ENCODE measurements around the gene GRAMD1A. TPM values are rescaled to one million over a fixed set of nuclear protein-coding genes. Genes with fewer than 3 reads are reported as not detected.
A peak's percentile ranks its signal among the peaks of the same experiment; 100 is the strongest.

The GRAMD1A gene
- total RNA-seq, 6 experiments from 2014 or later: 10.4 to 34.8 (median 15.4) TPM

DNA sequence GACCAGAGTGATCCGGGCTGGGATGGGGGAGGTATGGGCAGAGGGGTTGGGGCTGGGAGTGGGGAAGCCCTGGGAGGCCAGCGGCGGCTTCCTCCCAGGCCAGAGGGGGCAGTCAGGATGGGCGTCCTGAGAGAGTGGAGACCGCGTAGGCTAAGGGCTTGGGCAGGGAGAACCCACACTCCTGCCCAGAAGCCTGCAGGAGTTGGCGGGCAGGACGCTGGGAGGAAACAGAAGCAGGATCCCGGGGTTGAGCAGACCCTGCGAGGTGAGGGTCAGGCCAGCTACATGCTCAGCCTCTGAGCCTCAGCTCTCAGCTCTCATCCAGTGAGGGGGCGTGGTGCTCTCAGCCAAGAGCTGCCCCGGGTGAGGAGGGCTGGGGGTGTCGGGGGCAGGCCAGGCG lies 22.3 kb downstream of the GRAMD1A start:
- 63% methylated on average over 1 of the region's 14 CpGs for WGBS (ENCODE audit: insufficient coverage, low coverage, low lambda C conversion rate, missing lambda C conversion rate)
- H3K36me3 ChIP-seq: peaks cover 0 to 17% (median 10%) of the 10 kb centered on the region in 4 donors

DNA sequence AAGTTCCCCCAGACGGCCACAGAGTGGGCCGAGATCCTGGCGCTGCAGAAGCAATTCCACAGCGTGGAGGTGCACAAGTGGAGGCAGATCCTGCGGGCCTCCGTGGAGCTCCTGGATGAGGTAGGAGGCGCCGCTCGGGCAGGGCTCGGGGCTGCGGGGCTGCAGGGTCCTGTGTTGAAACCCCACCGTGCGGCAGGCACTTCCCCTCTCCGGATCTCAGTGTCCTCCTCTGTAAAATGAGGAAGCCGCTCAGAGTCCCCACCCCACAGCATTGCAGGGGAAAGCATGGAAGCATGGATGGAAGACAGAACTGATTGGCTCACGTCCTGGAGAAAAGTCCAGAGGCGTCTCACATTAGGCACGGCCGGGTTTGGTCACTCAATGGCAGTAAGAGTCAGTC lies 23.3 kb downstream of the GRAMD1A start:
- DNase-seq: no peak

More for the DNA sequence above, 22.3 kb downstream of the GRAMD1A start:
- H3K27ac ChIP-seq: no peak overlapping the region
- DNase-seq (no peak), ATAC-seq (peak in 3 of 4 donors; percentile 23 to 49 (median 32))
- H3K27me3 ChIP-seq: no peaks in the 10 kb centered on the region
- no peaks in the 10 kb centered on the region for H3K9me3 ChIP-seq
- no peaks in the 10 kb centered on the region for H3K4me1 ChIP-seq
- intact Hi-C loops (cut with DNase I): no loop called here
- no peak overlapping the region for H3K4me3 ChIP-seq
- TF ChIP-seq POLR2A (IDR thresholded peaks at IDR 0.05): no peak
- TF ChIP-seq, protein P1, sequence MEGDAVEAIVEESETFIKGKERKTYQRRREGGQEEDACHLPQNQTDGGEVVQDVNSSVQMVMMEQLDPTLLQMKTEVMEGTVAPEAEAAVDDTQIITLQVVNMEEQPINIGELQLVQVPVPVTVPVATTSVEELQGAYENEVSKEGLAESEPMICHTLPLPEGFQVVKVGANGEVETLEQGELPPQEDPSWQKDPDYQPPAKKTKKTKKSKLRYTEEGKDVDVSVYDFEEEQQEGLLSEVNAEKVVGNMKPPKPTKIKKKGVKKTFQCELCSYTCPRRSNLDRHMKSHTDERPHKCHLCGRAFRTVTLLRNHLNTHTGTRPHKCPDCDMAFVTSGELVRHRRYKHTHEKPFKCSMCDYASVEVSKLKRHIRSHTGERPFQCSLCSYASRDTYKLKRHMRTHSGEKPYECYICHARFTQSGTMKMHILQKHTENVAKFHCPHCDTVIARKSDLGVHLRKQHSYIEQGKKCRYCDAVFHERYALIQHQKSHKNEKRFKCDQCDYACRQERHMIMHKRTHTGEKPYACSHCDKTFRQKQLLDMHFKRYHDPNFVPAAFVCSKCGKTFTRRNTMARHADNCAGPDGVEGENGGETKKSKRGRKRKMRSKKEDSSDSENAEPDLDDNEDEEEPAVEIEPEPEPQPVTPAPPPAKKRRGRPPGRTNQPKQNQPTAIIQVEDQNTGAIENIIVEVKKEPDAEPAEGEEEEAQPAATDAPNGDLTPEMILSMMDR (IDR thresholded peaks at IDR 0.05): no peak

DNA sequence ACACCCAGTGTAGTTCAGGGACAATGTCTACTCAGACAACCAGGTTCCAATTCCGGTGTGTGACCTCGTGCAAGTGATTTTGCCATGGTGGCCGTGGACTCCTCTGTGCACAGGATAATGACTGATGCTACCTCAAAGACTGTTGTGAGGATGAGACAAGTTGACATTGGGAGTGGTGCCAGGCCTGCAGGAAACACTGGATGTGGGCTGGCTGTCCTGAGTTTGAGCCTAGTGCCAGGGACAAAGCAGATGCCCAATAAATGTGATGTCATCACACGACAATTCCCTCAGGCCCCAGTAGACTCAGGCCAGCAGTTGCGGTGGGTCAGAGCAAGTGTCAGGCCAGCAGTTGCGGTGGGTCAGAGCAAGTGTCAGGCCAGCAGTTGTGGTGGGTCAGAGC lies 24.0 kb downstream of the GRAMD1A start:
- Histone ChIP-seq H3K27me3 (no peaks in the 10 kb centered on the region), H3K4me3 (no peak overlapping the region), H3K9me3 (no peaks in the 10 kb centered on the region), H3K27ac (no peak overlapping the region), H3K36me3 (peaks cover 0 to 17% (median 9%) of the 10 kb centered on the region in 4 donors), H3K4me1 (no peaks in the 10 kb centered on the region)
- peak in 1 of 4 donors; percentile 10 for ATAC-seq
- no CpG with 5 or more reads among the region's 6 CpGs for WGBS (ENCODE audit: insufficient coverage, low coverage, low lambda C conversion rate, missing lambda C conversion rate)
- DNase-seq: no peak
- intact Hi-C loops (cut with DNase I): no loop called here
- TF ChIP-seq POLR2A (IDR thresholded peaks at IDR 0.05): no peak
- TF ChIP-seq, protein P1 (IDR thresholded peaks at IDR 0.05): no peak

More for the DNA sequence above, 23.3 kb downstream of the GRAMD1A start:
- WGBS (ENCODE audit: insufficient coverage, low coverage, low lambda C conversion rate, missing lambda C conversion rate): 40% methylated on average over 1 of the region's 19 CpGs
- no peak overlapping the region for H3K27ac ChIP-seq
- intact Hi-C loops (cut with DNase I): no loop called here
- no peak overlapping the region for H3K4me3 ChIP-seq
- no peaks in the 10 kb centered on the region for H3K27me3 ChIP-seq
- H3K4me1 ChIP-seq: no peaks in the 10 kb centered on the region
- H3K36me3 ChIP-seq: peaks cover 0 to 17% (median 10%) of the 10 kb centered on the region in 4 donors
- peak in 3 of 4 donors; percentile 11 to 48 (median 23) for ATAC-seq
- H3K9me3 ChIP-seq: no peaks in the 10 kb centered on the region
- TF ChIP-seq, protein P1 (IDR thresholded peaks at IDR 0.05): no peak
- TF ChIP-seq POLR2A (IDR thresholded peaks at IDR 0.05): no peak

DNA sequence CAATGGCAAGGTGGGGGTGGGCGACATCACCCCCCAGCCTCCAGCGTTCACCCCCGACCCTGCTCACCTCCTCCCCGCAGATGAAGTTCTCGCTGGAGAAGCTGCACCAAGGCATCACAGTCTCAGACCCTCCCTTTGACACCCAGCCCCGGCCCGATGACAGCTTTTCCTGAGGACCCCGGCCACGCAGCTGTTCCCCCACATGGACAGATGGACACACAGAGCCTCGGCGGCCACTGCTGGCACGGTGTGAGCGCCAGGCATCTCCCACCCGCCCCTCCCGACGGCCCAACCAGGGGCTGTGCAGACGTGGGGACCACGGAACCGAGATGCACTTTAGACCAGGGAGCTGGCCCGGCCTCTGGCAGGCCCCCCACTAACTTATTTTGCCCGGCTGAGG lies 25.8 kb downstream of the GRAMD1A start:
- Histone ChIP-seq H3K9me3 (no peaks in the 10 kb centered on the region), H3K4me3 (no peak overlapping the region), H3K36me3 (peaks cover 0 to 8% (median 3%) of the 10 kb centered on the region in 4 donors), H3K4me1 (no peaks in the 10 kb centered on the region), H3K27me3 (no peaks in the 10 kb centered on the region), H3K27ac (no peak overlapping the region)
- TF ChIP-seq, protein P1 (IDR thresholded peaks at IDR 0.05): no peak
- no peak for TF ChIP-seq POLR2A (IDR thresholded peaks at IDR 0.05)
- WGBS (ENCODE audit: insufficient coverage, low coverage, low lambda C conversion rate, missing lambda C conversion rate): 89% methylated on average over 8 of the region's 21 CpGs
- ATAC-seq: no peak
- intact Hi-C loops (cut with DNase I): no loop called here
- DNase-seq: no peak

DNA sequence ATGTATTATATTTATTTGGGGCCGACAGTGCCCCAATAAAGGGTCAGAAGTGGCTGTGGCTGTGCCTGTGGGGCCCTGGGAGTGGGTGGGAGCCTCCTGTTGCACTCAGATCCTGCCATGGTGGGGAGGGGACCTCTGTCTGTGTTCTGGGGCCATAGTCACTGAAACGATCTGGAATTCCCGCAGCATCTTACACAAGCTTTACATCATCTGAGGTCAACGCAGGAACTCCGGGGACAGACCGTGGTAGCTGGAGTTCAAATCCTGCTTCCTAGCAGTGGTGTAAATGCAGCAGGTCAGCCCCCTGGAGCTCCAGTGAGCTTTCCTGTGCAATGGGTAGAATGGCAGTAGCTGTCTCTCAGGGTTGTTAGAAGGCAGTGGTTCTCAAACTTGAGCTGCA lies 26.3 kb downstream of the GRAMD1A start:
- no peaks in the 10 kb centered on the region for H3K27me3 ChIP-seq
- 55% methylated on average over 3 of the region's 6 CpGs for WGBS (ENCODE audit: insufficient coverage, low coverage, low lambda C conversion rate, missing lambda C conversion rate)
- H3K36me3 ChIP-seq: peaks cover 0 to 8% (median 2%) of the 10 kb centered on the region in 4 donors
- DNase-seq: no peak
- H3K9me3 ChIP-seq: no peaks in the 10 kb centered on the region
- intact Hi-C loops (cut with DNase I): no loop called here
- ATAC-seq: no peak
- no peak for TF ChIP-seq POLR2A (IDR thresholded peaks at IDR 0.05)
- TF ChIP-seq, protein P1 (IDR thresholded peaks at IDR 0.05): no peak
- no peak overlapping the region for H3K27ac ChIP-seq
- no peaks in the 10 kb centered on the region for H3K4me1 ChIP-seq
- no peak overlapping the region for H3K4me3 ChIP-seq

All from right lobe of liver (tissue), 6 donors.